GM18858 (cell line): ENCODE measurements around the gene OPCML.

ENCODE experiments used
- ATAC-seq: cut with Tn5 transposase; IDR thresholded peaks from one replicate; pipeline ENCODE4 v1.9.1; 2021; ENCODE audit not compliant: unreplicated experiment

Gene OPCML

DNA sequence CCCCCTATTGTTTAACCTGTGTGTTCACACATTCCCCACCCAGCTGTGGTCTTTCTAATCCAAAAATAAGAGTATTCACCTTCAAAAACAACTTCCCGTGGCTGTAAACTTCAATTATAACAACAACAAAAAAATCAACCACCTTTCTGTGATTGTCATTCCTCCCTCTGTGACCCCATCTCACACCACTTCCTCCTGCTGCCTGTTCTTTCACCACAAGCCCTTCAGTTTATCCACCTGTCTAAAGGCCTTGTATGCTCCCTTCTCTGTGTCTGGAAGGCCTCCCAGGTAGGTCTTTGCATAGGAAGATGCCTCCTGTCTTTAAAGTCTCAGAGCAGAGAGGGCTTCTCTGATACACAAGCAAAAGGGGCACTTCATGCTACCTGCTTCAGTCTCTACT, 707.7 kb downstream of the OPCML start:
- ATAC-seq: no peak

DNA sequence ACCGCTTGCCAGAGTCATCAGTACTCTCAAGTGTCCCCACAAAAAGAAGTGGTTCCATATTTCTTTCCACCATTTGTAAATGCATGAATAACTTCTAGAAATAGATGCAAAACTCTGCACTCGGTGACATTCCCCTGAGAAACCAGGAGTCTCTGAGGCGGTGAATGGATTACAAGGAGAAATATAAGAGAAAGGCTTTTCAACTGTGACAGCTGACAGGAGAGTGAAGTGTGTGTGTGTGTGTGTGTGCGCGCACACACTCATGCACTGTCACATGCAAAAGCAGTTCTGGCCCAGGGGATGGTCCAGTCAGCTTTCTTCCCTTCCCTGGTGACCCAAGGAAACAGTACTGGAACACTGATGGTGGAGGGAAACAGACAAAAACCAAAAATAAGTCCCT, 710.0 kb downstream of the OPCML start:
- ATAC-seq: no peak

DNA sequence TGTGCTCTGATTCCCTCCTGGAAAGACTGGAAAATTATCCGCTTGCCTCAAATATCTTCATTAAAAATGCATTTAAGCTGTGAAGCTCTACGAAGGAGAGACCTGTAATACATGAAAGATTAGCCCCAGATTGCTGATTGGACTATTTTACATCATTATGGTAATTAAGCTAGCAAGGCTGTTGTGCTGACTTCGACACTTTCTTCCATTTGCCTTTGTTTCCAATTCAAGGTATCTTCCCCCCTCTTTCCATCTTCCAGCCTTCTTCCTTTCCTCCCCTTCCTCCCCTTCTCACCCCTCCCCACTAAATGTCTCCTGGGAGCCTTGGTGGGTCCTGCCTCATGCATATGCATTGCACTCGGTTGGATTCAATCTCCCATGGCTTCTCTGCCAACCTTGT, 710.8 kb downstream of the OPCML start:
- ATAC-seq: no peak

GRCh38 chr11:132821014-132821413, 711.3 kb downstream of the OPCML start:
- no peak for ATAC-seq

DNA sequence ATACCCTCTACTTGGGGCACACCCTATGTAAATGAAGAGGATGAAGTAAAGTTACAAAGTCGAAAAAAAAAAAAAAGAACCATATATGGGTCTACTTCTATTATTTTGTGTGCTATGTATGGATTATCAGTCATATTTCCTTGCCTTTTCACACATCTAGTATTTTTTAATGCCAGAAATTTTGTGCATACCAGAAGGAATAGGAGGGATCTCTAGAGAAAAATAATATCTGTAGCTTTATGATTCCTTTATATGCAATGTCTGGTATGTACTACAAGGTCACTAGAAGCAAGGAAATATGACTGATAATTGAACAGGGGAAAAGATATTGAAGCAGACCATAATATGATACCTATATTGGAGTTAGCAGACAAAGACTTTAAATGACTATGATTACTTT, 713.4 kb downstream of the OPCML start:
- no peak for ATAC-seq

DNA sequence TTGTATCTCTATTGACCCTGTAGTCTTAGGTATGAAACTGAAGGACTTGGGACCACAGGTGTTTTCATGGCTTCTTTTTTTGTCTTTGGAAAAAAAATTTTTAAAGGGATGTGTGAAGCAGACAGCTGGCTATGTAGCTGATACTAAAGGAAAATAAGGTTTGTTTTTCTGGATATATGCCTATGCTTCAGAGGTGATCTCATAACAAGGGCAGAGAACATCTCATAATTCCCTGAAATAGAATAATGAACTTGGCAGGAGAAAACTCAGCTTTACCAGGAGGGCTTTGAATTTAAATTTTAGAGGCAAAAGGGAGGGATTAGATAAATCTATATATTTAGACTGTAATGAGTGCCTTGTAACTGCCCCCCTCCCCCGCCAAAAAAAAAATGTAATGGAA, 714.9 kb downstream of the OPCML start:
- ATAC-seq: no peak

DNA sequence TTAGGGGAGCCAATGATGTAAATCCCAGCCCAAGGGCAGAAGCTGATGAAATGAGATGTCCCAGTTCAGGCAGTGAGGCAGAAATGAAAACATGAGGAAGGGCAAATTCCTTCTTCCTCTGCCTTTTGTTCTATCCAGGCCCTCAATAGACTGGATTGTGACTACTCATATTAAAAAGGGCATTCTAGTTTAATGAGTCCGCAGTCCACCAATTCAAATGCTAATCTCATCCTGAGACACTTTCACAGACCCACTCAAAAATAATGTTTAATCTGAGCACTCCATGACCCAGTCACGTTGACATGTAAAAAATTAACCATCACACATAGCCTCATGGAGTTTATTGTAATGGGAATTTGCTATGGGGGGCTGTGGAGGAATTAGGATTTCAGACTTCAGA, 717.9 kb downstream of the OPCML start:
- no peak for ATAC-seq

- ATAC-seq: no peak
Observed at GRCh38 chr11:132811649-132812048, 720.7 kb downstream of the OPCML start.

GRCh38 chr11:132809070-132809469, 723.2 kb downstream of the OPCML start:
- ATAC-seq: no peak

GRCh38 chr11:132804258-132804657, 728.0 kb downstream of the OPCML start:
- no peak for ATAC-seq

DNA sequence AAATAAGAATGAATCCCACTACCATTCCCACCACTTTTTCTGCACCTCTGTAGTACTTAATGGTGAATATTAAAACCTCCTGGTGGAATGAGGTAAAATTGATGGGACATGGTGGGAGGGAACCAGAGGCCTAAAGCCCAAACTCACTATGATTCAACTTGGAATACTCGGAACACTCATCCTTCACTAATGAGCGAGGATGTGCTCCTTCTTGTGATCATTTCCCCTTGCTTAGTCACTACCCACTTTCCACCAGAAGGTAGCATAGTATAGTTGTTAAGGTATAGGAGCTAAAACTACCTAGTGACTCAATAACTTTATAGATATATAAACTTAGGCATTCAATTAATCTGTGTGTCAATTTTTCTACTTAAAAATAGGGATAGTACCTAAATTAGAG, 728.9 kb downstream of the OPCML start:
- ATAC-seq: no peak

- no peak for ATAC-seq
Observed at GRCh38 chr11:132802947-132803346, 729.4 kb downstream of the OPCML start.

GRCh38 chr11:132793831-132794230, 738.5 kb downstream of the OPCML start:
- ATAC-seq: no peak

DNA sequence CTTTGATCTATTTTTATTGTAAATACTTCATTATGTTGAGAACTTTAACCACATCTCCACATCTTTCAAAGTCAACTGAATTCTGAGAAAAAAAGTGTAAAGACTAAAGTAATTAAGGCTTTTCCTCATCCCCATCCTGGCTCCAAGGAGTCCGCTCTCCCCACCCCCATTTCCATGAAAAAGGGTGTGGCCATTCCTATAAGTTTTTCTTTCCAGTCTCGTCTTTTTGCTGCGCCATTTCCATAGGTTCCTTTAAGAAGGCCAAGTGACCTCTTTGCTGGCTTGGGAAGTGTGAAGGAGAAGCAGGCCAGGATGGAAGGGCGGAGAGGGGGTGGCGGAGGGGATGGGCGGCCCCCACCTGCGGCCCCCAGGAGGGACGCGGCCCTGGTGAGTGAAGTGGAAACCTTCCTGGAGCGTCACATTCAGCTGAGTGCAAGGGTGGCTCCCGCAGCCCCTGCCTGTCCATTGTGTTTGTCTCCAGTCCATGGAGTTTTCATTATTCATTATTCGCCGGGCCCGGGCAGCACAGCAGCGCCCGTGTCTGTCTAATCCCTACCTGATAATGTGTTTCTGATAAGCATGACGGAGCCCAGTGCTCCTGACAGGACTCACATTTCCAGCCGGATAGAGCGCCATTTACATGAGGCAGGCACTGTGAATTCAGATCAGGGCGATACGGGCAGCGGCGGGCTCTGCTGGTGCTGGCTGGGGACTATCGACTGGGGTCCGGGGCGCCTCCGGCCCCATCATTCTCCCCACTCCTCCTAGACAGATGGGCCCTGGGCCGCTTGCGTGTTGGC, 739.8 kb downstream of the OPCML start:
- ATAC-seq: no peak

- no peak for ATAC-seq
Observed at GRCh38 chr11:132790971-132791370, 741.3 kb downstream of the OPCML start.

- no peak for ATAC-seq
Observed at GRCh38 chr11:132790466-132790865, 741.8 kb downstream of the OPCML start.

DNA sequence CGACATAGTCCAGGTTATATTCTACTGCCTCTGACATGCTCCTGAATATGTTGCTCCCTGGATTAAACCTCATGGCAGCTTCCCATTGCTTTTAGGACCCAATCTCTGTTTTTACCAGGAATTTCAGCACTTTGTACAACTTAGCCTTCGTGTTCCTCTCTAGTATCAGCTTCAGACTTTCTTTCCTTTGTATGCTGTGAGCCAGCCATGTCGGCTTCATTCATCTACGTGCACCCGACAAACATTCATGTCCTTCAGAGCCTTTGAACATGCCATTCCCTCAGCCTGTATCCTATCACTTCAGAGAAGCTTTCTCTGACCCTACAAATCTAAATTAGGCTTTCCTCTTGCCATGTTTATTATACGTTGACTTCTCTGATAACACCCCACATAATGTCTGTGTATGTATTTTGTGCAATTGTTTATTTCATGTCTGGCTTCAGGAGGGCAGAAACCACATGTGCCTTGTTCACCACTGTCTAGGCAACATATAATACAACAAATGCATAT, 743.4 kb downstream of the OPCML start:
- no peak for ATAC-seq

DNA sequence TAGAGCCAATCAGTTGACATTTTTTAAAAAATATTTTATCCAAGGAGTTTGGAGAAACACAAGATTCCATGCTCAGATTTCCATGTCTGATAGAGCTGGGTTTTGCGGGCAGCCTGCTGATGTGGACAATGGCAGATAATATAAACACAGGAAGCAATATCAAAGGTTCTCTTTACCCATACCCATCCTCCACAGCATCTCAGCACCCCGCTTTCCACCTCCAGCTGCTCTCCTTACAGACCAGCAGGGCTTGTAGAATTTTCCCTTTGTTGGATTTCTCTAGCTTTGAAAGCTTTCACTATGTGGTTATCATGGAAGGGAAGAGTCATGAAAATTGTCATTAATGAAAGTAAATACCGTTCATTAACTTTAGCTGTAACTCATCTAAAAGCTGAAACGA, 746.4 kb downstream of the OPCML start:
- ATAC-seq: no peak

DNA sequence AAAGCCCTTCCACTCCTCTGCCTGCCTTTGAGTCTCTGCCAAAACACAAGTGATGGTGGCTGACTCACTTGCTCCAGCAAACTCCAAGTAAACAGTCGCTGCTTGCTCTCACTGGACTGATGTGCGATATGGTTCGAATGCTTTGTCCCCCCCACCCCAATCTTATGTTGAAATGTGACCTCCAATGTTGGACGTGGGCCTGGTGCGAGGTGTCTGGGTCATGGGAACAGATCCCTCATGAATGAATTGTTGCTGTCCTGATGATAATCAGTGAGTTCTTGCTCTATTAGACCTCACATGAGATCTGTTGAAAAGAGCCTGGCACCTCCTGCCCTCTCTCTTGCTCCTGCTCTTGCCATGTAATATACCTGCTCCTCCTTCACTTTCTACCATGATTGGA, 747.9 kb downstream of the OPCML start:
- ATAC-seq: no peak

GRCh38 chr11:132782102-132782501, 750.2 kb downstream of the OPCML start:
- ATAC-seq: no peak

DNA sequence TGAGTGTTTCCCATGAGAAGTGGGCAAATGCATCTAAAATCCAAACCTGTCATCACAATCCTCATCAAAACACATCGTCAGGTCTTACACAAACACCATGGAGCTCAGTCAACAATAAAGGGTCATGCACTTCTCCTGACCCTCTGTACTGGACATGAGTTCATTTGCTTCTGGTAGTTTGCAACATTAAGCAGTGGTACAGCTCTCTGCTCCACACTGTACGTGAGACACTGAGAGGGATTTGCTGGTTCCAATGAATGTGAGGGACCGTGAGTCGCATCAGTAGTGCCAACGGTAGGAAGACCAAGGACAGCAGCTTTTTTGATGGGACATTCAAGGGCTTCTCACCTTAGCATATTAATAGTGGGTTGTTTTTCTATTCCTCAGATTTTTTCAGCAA, 752.3 kb downstream of the OPCML start:
- ATAC-seq: no peak

DNA sequence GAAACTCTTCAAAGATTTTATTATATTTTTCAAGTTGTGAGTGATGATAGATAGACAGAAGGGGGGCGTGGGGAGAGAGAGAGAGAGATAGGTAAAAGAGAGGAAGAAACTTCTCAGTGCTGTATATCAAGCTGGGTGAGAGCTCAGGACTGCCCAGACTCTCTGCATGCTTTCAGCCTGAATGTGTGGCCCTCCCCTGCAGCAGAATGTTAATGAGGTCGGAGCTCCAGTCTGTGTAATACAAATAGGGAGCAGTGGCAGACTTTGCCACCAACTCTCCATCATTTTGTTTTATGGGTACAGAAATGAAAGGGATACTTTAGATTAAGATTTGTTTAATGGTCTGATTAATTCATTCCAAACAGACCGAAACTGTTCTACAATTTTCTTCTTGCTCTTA, 752.8 kb downstream of the OPCML start:
- ATAC-seq: no peak
